Measurements from ENCODE around the gene ENO4. TPM values are rescaled to one million over a fixed set of nuclear protein-coding genes. Genes with fewer than 3 reads are reported as not detected.

Gene ENO4
- total RNA-seq, 3 donors from 2014 or later: 0.31 TPM; not detected in 2

- Histone ChIP-seq H3K36me3 (ENCODE audit: low read depth) (no peaks in the 10 kb centered on the region), H3K4me3 (no peak overlapping the region), H3K9me3 (no peaks in the 10 kb centered on the region), H3K4me1 (ENCODE audit: low read depth) (peaks cover 4% of the 10 kb centered on the region)
- intact Hi-C loops (cut with DNase I, micrococcal nuclease): no loop called here
- peak; percentile 57 to 73 (median 60) for DNase-seq
- TF ChIP-seq, protein P1, sequence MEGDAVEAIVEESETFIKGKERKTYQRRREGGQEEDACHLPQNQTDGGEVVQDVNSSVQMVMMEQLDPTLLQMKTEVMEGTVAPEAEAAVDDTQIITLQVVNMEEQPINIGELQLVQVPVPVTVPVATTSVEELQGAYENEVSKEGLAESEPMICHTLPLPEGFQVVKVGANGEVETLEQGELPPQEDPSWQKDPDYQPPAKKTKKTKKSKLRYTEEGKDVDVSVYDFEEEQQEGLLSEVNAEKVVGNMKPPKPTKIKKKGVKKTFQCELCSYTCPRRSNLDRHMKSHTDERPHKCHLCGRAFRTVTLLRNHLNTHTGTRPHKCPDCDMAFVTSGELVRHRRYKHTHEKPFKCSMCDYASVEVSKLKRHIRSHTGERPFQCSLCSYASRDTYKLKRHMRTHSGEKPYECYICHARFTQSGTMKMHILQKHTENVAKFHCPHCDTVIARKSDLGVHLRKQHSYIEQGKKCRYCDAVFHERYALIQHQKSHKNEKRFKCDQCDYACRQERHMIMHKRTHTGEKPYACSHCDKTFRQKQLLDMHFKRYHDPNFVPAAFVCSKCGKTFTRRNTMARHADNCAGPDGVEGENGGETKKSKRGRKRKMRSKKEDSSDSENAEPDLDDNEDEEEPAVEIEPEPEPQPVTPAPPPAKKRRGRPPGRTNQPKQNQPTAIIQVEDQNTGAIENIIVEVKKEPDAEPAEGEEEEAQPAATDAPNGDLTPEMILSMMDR (IDR thresholded peaks at IDR 0.05): no peak
- ATAC-seq: peak; percentile 32
Observed at GRCh38 chr10:116891208-116891607, 41.9 kb downstream of the ENO4 start.

GRCh38 chr10:116892907-116893685, 43.8 kb downstream of the ENO4 start:
- Histone ChIP-seq H3K9me3 (no peaks in the 10 kb centered on the region), H3K4me3 (no peak overlapping the region), H3K36me3 (ENCODE audit: low read depth) (no peaks in the 10 kb centered on the region), H3K4me1 (ENCODE audit: low read depth) (peaks cover 4% of the 10 kb centered on the region)
- intact Hi-C loops (cut with DNase I, micrococcal nuclease): no loop called here
- TF ChIP-seq, protein P1 (IDR thresholded peaks at IDR 0.05): no peak
- ATAC-seq (peak; percentile 31), DNase-seq (peak in 1 of 3 donors; percentile 13)

- H3K36me3 ChIP-seq (ENCODE audit: low read depth): no peaks in the 10 kb centered on the region
- TF ChIP-seq, protein P1 (IDR thresholded peaks at IDR 0.05): no peak
- DNase-seq (no peak), ATAC-seq (no peak)
- intact Hi-C loops (cut with DNase I, micrococcal nuclease): no loop called here
- no peak overlapping the region for H3K4me3 ChIP-seq
- H3K4me1 ChIP-seq (ENCODE audit: low read depth): no peaks in the 10 kb centered on the region
- no peaks in the 10 kb centered on the region for H3K9me3 ChIP-seq
Observed at GRCh38 chr10:116893686-116894037, 44.4 kb downstream of the ENO4 start.

GRCh38 chr10:116899626-116900025, 50.3 kb downstream of the ENO4 start:
- TF ChIP-seq, protein P1 (IDR thresholded peaks at IDR 0.05): no peak
- intact Hi-C loops (cut with DNase I, micrococcal nuclease): no loop called here
- H3K9me3 ChIP-seq: no peaks in the 10 kb centered on the region

DNA sequence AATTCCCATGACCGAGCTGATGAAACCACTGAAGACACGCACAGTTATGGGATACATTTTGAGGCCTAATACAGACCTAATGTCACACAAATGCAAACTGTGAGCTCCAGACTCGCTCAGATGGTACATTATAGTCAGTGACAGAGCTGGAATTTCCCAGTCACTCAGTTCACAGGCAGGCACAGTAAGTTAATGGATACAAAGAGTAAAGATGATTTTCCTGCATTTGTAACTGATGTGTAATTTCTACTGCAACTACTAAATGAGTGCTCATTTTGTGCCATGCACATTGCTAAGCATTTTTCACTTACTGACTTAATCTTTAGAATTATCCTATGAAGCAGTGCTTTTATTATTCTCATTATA, 56.5 kb downstream of the ENO4 start:
- DNase-seq: no peak
- intact Hi-C loops (cut with DNase I, micrococcal nuclease): no loop called here
- Histone ChIP-seq H3K4me1 (ENCODE audit: low read depth) (no peaks in the 10 kb centered on the region), H3K36me3 (ENCODE audit: low read depth) (no peaks in the 10 kb centered on the region), H3K9me3 (no peaks in the 10 kb centered on the region), H3K4me3 (no peak overlapping the region)
- ATAC-seq: no peak
- TF ChIP-seq, protein P1 (IDR thresholded peaks at IDR 0.05): no peak

More at GRCh38 chr10:116899626-116900025, 50.3 kb downstream of the ENO4 start:
- Histone ChIP-seq H3K36me3 (ENCODE audit: low read depth) (no peaks in the 10 kb centered on the region), H3K4me3 (no peak overlapping the region), H3K4me1 (ENCODE audit: low read depth) (no peaks in the 10 kb centered on the region)
- DNase-seq (no peak), ATAC-seq (no peak)
